K562 (cell line): Measurements from ENCODE around the gene IQSEC3. TPM values are rescaled to one million over a fixed set of nuclear protein-coding genes. Genes with fewer than 3 reads are reported as not detected.
A peak's percentile ranks its signal among the peaks of the same experiment; 100 is the strongest.

ENCODE experiments used
- ADNP ChIP-seq: fragments of 200-800 bp; sonication (Bioruptor generic); IDR thresholded peaks from 2 replicates; pipeline ENCODE4 v1.6.1; 2016; ENCODE audit warnings: missing genetic modification characterization, missing compliant biosample characterization
- CREM ChIP-seq: IDR thresholded peaks from 2 replicates; pipeline ENCODE4 v1.6.1; 2014; ENCODE audit warnings: antibody characterized with exemption, low read depth
- ETS2 ChIP-seq: IDR thresholded peaks from 2 replicates; pipeline ENCODE4 v1.6.1; 2016; ENCODE audit warnings: borderline replicate concordance, missing genetic modification characterization, mild to moderate bottlenecking, moderate library complexity, missing compliant biosample characterization; ENCODE audit not compliant: poor library complexity, severe bottlenecking
- ETV1 ChIP-seq: fragments of 450-650 bp; conservative IDR thresholded peaks from 2 replicates; pipeline ENCODE4 v1.6.1; 2016; ENCODE audit warnings: missing genetic modification characterization, control low read depth, low read depth, missing compliant biosample characterization
- ETV5 ChIP-seq: sonication (generic); formaldehyde crosslinking; IDR thresholded peaks from 2 replicates; pipeline ENCODE4 v1.4.0; 2020; ENCODE audit warnings: low read depth, mild to moderate bottlenecking, missing genetic modification reagents
- FOXA3 ChIP-seq, 2 experiments: fragments of 450-650 bp in 1 of 2; sonication (generic) in 1 of 2; formaldehyde crosslinking; IDR thresholded peaks in 1 of 2; conservative IDR thresholded peaks in 1 of 2; 2 replicates each; pipeline versions ENCODE4 v1.4.0 to v1.8.0; 2020 to 2022; ENCODE audit warnings: mild to moderate bottlenecking in 2 of 2, missing genetic modification reagents in 1 of 2
- GABPB1 ChIP-seq: sonication (generic); formaldehyde crosslinking; IDR thresholded peaks from 2 replicates; pipeline ENCODE4 v1.8.0; 2022; ENCODE audit warnings: mild to moderate bottlenecking, missing genetic modification reagents
- MAZ ChIP-seq, 2 experiments: fragments of 450-650 bp in 1 of 2; sonication (generic) in 1 of 2; formaldehyde crosslinking; IDR thresholded peaks in 1 of 2; conservative IDR thresholded peaks in 1 of 2; 2 replicates each; pipeline versions ENCODE4 v1.4.0 to v1.5.0; 2020; ENCODE audit warnings: mild to moderate bottlenecking in 1 of 2, missing genetic modification reagents in 1 of 2
- RB1 ChIP-seq: fragments of 450-650 bp; IDR thresholded peaks from 2 replicates; pipeline ENCODE4 v1.6.1; 2017; ENCODE audit warnings: low read depth, mild to moderate bottlenecking
- SP1 ChIP-seq: sonication (generic); formaldehyde crosslinking; IDR thresholded peaks from 2 replicates; pipeline ENCODE4 v1.8.1; 2022; ENCODE audit warnings: mild to moderate bottlenecking, missing genetic modification reagents
- SPI1 ChIP-seq: IDR thresholded peaks from 2 replicates; pipeline ENCODE4 v1.6.1; 2011; ENCODE audit warnings: low read depth, low read length, control low read depth, borderline replicate concordance
- STAT5B ChIP-seq: fragments of 250-450 bp; sonication (Bioruptor Pico); IDR thresholded peaks from 2 replicates; pipeline ENCODE4 v1.8.0; 2021; ENCODE audit warnings: mild to moderate bottlenecking, inconsistent platforms
- TFAP4 ChIP-seq: sonication (generic); formaldehyde crosslinking; IDR thresholded peaks from 2 replicates; pipeline ENCODE4 v1.8.0; 2022; ENCODE audit warnings: missing genetic modification reagents, mild to moderate bottlenecking, moderate library complexity, borderline replicate concordance
- U2AF1 ChIP-seq: fragments of 200-400 bp; formaldehyde crosslinking; optimal IDR thresholded peaks from 2 replicates; pipeline ENCODE3; 2017; ENCODE audit warnings: mild to moderate bottlenecking, low read depth, low read length, moderate library complexity
- polyA plus RNA-seq, 8 experiments: library from polyadenylated mRNA; depleted of rRNA in 4 of 8; stranded (reverse) in 5 of 8; unstranded in 3 of 8; fragments of >200 nt; fragmentation: Nextera tagmentation in 2 of 8; fragmentation: Illumina TruSeq in 1 of 8; extraction: Ambion mirVana in 2 of 8; extraction: Trizol in 1 of 8; gene quantifications; 2 replicates each; pipeline versions ENCODE4 v1.2.1 to v1.2.3, GENCODE V29; 2011 to 2014; ENCODE audit warnings: inconsistent platforms in 1 of 8, missing spikeins in 1 of 8
- total RNA-seq, 7 experiments: library from RNA; depleted of rRNA in 6 of 7; stranded (reverse); fragments of >200 nt in 6 of 7; fragmentation: Illumina TruSeq in 2 of 7; extraction: Trizol in 2 of 7; gene quantifications; 2 replicates each; pipeline versions ENCODE4 v1.2.1 to v1.2.3, GENCODE V29; 2011 to 2021; ENCODE audit warnings: low replicate concordance in 1 of 7
- TF ChIP-seq, protein P1 (sequence below): sonication (generic); formaldehyde crosslinking; IDR thresholded peaks from 2 replicates; pipeline ENCODE4 v1.9.0; 2022; ENCODE audit warnings: mild to moderate bottlenecking, missing genetic modification reagents
- TF ChIP-seq, protein P2 (sequence below): fragments of 200-800 bp; sonication (Bioruptor generic); IDR thresholded peaks from 2 replicates; pipeline ENCODE4 v1.6.1; 2017; ENCODE audit warnings: missing genetic modification characterization, missing compliant biosample characterization
- TF ChIP-seq, protein P3 (sequence below): fragments of 450-650 bp; formaldehyde crosslinking; IDR thresholded peaks from 2 replicates; pipeline ENCODE4 v1.4.0; 2020; ENCODE audit warnings: mild to moderate bottlenecking, moderate library complexity
- TF ChIP-seq, protein P4 (sequence below), 3 experiments: IDR thresholded peaks in 2 of 3; conservative IDR thresholded peaks in 1 of 3; 2 replicates each; pipeline ENCODE4 v1.5.1; 2011 to 2012; ENCODE audit warnings: low read length in 3 of 3, mild to moderate bottlenecking in 3 of 3, control low read depth in 2 of 3, improper control_type of control experiment in 1 of 3, inconsistent platforms in 1 of 3, low read depth in 1 of 3, mixed read lengths in 1 of 3, moderate library complexity in 1 of 3; ENCODE audit not compliant: insufficient read depth in 2 of 3

Gene IQSEC3
- total and polyA plus RNA-seq, 9 of the 15 experiments (the other 6 are each of a cell fraction or from before 2014, with no cell fraction given): under 0.01 to 0.25 (median 0.08) TPM; not detected in 3

DNA sequence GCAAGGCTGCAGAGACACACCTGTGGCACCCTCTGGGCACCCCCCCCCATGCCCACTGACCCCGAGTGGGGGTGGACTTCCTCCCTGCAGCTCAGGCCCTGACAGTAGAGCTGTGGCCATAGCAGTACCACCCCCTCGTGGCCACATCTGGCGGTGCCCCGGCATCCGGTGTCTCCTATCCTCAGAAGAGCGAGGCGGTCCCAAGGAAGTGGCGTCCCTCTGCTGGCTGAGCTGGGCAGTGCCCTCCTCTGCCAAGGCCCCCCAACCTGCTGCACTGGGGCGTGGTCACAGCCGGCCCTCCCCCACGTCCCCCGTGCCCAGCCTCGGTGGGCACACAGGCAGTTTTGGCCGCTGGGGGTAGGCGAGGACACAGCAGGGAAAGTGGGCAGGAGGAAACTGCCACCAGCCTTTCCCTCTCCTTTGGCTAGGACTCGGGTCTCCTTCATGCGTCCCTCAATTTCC is 153.4 kb downstream of the IQSEC3 start (continued):
- TF ChIP-seq GABPB1 (CRISPR knock-in tag) (peak; percentile 74), SP1 (CRISPR knock-in tag) (peak; percentile 71), ETV5 (CRISPR knock-in tag) (peak; percentile 93), U2AF1 (no peak), MAZ (CRISPR knock-in tag; conservative IDR thresholded peaks at IDR 0.05 in 1 of 2, IDR thresholded peaks at IDR 0.05 in 1 of 2) (peak in 1 of 2 experiments; percentile 46; a peak in 1 of 4 replicates), RB1 (peak; percentile 37; the same call in 1 of the 2 replicates), ETV1 (peak; percentile 93), SPI1 (peak; percentile 86), ADNP (tag) (no peak), TFAP4 (CRISPR knock-in tag) (peak; percentile 50; the same call in 1 of the 2 replicates), CREM (no peak), STAT5B (no peak), FOXA3 (CRISPR knock-in tag; conservative IDR thresholded peaks at IDR 0.05 in 1 of 2, IDR thresholded peaks at IDR 0.05 in 1 of 2) (0 out of 4 replicates have a peak, but pooled peaks of 1 of the 2 experiments have one; percentile 25), ETS2 (tag) (no peak)
- TF ChIP-seq, protein P1, sequence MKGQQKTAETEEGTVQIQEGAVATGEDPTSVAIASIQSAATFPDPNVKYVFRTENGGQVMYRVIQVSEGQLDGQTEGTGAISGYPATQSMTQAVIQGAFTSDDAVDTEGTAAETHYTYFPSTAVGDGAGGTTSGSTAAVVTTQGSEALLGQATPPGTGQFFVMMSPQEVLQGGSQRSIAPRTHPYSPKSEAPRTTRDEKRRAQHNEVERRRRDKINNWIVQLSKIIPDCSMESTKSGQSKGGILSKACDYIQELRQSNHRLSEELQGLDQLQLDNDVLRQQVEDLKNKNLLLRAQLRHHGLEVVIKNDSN (CRISPR knock-in tag): 0 out of 2 replicates have a peak, but pooled peaks have one; percentile 14
- TF ChIP-seq, protein P2, sequence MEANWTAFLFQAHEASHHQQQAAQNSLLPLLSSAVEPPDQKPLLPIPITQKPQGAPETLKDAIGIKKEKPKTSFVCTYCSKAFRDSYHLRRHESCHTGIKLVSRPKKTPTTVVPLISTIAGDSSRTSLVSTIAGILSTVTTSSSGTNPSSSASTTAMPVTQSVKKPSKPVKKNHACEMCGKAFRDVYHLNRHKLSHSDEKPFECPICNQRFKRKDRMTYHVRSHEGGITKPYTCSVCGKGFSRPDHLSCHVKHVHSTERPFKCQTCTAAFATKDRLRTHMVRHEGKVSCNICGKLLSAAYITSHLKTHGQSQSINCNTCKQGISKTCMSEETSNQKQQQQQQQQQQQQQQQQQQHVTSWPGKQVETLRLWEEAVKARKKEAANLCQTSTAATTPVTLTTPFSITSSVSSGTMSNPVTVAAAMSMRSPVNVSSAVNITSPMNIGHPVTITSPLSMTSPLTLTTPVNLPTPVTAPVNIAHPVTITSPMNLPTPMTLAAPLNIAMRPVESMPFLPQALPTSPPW (CRISPR knock-in tag): peak; percentile 49; the same call in 1 of the 2 replicates
- TF ChIP-seq, protein P3, sequence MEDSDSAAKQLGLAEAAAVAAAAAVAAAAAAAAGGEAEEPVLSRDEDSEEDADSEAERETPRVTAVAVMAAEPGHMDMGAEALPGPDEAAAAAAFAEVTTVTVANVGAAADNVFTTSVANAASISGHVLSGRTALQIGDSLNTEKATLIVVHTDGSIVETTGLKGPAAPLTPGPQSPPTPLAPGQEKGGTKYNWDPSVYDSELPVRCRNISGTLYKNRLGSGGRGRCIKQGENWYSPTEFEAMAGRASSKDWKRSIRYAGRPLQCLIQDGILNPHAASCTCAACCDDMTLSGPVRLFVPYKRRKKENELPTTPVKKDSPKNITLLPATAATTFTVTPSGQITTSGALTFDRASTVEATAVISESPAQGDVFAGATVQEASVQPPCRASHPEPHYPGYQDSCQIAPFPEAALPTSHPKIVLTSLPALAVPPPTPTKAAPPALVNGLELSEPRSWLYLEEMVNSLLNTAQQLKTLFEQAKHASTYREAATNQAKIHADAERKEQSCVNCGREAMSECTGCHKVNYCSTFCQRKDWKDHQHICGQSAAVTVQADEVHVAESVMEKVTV (CRISPR knock-in tag): peak; percentile 46; the same call in 1 of the 2 replicates
- TF ChIP-seq, protein P4, sequence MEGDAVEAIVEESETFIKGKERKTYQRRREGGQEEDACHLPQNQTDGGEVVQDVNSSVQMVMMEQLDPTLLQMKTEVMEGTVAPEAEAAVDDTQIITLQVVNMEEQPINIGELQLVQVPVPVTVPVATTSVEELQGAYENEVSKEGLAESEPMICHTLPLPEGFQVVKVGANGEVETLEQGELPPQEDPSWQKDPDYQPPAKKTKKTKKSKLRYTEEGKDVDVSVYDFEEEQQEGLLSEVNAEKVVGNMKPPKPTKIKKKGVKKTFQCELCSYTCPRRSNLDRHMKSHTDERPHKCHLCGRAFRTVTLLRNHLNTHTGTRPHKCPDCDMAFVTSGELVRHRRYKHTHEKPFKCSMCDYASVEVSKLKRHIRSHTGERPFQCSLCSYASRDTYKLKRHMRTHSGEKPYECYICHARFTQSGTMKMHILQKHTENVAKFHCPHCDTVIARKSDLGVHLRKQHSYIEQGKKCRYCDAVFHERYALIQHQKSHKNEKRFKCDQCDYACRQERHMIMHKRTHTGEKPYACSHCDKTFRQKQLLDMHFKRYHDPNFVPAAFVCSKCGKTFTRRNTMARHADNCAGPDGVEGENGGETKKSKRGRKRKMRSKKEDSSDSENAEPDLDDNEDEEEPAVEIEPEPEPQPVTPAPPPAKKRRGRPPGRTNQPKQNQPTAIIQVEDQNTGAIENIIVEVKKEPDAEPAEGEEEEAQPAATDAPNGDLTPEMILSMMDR (IDR thresholded peaks at IDR 0.05 in 2 of 3, conservative IDR thresholded peaks at IDR 0.05 in 1 of 3; ENCODE audit: insufficient read depth in 2 of 3, low read depth in 1 of 3, low read length in 3 of 3): peak; percentile 85 to 98 (median 90)
